HG02938 (cell line): ENCODE data around the gene PDSS1.
"Not testable (repeated sequence)": the region's sequence is repeated elsewhere in the genome, so short reads cannot be mapped to it uniquely, and the experiment has no call there.

ENCODE experiments used
- ATAC-seq: cut with Tn5 transposase; IDR thresholded peaks from one replicate; pipeline ENCODE4 v1.9.1; 2021; ENCODE audit warnings: mild to moderate bottlenecking, moderate library complexity; ENCODE audit not compliant: unreplicated experiment

The PDSS1 gene

DNA sequence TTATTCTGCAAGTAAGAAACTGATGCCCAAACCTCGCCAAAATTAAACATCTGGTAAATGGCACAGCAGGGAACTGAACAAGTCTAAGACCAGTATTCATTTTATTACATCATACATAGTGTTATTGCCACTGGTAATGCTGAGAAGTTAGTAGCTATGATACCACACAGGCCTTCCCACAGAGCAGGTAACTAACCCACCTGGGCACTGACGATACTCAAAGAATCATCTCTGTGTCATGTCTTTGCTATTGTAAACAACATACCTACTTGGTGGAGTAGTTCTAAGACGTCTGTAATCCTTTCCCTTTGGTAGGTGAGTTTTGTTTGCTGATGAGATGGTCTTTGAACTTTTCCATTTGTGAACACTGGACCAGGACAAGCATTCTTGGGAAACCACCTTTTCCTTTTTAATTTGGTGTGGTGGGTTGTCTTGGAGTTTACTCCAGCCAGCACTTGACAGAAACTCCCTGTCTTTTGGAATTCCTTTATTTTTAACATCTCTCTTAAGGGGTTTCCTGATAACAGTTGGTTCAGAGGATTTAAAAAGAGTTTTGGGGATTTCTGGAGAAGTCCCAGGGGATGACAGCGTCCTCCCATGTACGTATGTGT is 40.9 kb downstream of the PDSS1 start:
- ATAC-seq: no peak

GRCh38 chr10:26739071-26739631 is 41.6 kb downstream of the PDSS1 start:
- peak; percentile 30 for ATAC-seq

GRCh38 chr10:26741368-26741767 is 43.9 kb downstream of the PDSS1 start:
- no peak for ATAC-seq

DNA sequence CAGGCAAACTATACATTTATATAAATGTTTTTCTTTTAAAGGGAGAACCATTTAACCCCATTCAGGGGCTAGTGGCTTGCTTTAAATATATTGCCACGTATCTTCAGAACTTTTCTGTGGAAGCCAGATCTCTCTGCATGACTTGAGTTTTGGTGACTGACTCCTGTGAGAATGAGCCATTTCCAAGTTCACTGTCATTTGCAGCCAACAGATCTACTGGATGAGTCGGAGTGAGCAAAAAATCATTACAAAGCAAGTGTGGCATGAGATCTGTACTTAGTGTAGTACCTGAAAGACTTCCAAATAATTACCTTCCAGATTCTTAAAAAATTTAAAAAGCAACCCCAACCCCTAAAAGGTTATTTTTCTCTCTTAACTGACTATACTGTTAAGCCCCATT is 45.6 kb downstream of the PDSS1 start:
- no peak for ATAC-seq

DNA sequence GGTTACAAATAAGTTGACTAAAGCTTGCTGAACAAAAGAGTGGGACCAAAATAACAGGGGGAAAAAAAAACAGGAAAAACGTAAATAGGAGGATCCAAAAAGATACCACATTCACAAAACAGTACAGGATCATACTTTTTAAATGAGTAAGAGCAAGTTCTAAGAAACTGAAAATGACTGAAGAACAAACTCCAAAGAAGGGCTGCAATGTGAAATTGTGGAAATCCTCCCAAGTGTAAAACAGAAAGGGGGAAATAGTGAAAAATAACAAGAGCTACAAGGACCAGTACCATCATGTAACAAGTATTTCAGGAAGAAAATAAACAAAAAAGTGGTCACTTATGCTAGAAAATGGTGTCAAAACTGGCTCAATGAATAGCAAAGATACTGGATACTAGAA is 46.3 kb downstream of the PDSS1 start:
- no peak for ATAC-seq

DNA sequence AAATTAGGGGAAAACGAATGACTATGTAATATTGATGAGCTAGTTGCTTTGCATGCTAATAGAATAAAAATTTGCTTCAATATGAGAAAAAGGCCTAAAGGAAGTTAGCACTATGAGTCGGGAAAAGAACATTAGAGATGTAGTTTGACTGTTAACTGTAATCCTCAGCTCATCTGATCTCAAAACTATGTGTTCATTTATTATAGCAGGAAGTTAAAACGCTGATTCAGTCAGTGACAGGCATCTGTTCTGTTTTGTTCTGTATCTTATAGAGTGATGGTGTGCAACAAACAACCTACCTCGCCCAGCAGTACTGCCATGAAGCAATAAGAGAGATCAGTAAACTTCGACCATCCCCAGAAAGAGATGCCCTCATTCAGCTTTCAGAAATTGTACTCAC is 48.6 kb downstream of the PDSS1 start:
- ATAC-seq: no peak

DNA sequence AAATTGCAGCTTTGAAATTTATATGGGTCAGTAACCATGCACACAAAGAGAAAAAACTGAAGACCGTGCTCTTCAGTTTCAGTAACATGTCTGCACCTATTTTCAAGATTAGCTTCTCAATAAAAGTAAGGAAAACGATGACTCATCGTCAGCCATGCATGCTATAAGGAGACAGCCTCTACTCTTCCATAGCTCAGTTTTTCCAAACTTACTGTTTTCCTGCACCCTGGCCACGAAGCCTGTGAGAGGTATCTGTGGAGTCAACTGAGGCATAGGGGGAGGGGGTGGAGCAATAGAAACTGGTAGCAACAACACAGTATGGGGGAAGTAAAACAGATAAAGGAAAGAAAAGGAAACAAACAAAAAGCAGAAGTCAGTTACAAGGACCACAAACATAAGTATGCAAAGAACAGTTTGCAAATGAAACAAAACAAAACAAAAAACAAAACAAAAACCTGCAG is 58.0 kb downstream of the PDSS1 start:
- ATAC-seq: peak; percentile 97

DNA sequence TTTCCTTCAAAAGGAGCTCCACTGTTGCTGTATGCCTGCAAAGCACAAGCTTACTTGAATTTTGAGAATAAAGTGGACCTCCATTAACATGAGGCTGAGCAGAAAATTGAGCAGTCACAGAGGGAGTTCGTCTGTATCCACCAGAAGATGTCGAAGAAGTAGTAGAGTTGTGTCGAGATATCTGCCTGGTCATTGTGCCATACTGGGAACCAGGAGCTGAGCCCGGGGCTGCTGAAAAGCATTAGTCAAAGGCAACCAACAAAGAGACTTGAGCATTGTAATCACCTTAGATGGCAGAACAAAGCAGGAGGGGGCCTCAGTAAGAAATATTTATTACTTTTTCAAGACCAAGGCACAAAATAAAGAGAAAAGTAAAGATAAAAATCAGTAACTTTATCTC is 61.5 kb downstream of the PDSS1 start:
- no peak for ATAC-seq

DNA sequence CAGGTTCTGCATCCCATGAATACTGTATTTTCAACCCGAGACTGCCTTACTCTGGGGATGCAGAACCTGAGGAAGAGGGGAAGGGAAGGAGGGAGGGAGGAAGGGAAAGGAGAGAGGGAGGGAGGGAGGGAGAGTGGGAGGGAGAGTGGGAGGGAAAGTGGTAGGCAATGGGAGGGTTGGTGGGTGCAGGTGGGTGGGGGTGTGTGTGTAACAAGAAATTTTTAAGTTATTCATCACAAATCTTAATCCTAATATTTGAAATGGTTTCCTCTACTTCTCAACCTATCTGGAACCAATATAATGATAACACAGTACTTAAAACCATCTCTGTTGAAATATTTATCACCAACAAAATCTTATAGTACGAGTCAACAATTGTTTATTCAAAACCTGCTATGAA is 68.0 kb downstream of the PDSS1 start:
- ATAC-seq: no peak

GRCh38 chr10:26770069-26770468 is 72.6 kb downstream of the PDSS1 start:
- ATAC-seq: no peak

DNA sequence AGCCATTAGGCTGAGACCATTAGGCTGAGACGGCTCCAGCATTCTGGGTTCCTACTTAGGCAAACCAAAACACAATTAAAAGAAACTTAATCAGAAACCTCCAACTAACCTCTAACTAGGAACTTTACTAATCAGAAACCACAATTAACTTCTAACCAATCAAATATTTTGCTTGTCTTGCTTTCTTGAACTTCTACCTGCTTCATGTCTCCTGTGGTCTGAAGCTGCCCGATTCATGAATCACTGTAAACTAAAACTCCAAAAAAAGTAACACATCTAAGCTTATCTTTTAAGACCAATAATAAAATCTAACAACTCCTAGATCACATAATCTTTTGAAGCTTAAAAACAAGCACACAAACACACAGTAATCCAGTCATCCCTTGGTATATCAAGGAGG is 76.1 kb downstream of the PDSS1 start:
- no peak for ATAC-seq

DNA sequence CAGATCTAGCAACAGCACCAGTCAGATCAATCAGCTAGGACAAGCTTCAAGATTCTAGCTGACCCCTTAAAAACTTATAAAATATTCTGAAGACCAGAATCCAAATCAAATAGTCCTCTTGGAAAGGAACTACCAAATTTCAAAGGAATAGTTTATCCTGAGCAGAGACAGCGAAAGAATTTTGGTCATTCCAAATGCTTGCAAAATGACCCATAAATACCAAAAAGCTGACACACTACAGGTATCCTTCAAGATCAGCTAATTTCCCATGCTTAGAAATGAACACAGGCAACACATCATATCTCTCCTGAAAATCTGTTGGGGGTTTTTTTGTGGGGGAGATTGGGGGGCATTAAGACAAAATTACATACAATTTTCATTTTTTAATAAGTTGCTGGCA is 78.8 kb downstream of the PDSS1 start:
- no peak for ATAC-seq

- no peak for ATAC-seq
Observed at GRCh38 chr10:26777686-26778085, 80.2 kb downstream of the PDSS1 start.

DNA sequence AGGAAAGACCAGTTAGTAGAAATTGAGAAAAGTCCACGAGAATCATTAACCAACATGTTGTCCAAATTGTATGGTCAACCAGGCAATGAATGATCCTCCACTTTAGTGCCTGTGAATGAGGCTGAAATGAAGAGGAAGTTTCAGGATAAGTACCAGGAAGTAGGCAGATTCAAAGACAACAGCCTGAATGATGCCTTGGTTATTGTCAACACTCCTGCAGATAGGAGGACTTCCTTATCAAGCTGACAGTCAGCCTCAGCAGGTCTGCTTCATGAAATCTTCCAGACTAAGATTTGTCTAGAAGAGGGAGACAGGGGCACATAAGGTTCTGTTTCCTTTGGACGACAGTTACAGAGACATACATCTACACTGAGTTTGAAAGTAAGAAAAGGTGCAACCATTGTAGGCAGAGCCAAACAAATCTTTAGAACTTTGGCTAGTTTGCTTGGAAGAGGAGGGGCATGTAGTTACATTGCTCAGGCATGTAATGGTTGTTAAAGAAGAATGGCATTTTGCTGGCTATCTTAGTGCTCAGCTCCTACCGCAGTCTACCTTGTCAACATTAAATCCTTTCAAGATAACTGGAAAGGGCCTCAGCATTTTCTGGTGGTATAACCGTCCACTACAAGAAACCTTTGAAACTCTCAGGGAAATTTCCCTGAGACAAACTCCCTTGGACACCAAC is 81.8 kb downstream of the PDSS1 start:
- no peak for ATAC-seq

GRCh38 chr10:26780106-26780792 is 82.7 kb downstream of the PDSS1 start:
- ATAC-seq: peak; percentile 42

GRCh38 chr10:26780793-26781601 is 83.5 kb downstream of the PDSS1 start:
- ATAC-seq: no peak

DNA sequence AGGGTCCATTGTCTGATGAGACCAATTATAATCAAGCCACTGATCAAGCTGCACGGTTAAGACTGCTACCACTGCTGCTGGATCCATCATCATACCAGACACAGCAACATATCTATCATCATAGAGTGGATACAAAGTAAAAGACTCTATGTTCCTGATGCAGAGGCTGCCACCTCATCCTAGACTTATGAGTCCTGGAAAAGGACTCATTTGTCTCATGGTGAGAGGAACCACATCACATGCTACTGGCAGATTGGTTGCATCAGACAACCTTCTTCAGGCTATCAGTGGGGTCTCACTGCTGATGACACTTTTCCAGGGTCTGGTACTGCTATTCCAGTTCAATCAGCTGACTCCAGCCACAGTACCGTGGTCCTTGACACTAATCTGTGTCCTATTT is 84.3 kb downstream of the PDSS1 start:
- ATAC-seq: no peak

DNA sequence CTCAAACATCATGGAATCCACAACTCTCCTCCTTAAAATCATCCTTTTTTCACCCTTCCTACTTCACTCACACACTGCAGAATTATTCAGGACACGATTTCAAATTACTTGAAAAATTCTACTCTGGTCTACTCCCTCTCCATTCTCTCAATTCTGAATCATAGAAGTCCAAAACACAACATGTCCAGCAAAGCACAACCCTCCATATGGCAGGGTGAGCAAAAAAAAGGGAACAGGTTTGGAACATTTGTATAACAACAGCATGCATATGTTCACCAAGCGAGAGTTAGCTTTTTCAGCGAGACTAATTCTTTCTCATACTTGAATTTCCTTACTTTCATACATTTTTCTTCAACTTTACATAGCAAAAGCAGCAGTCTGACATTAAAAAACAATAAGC is 89.9 kb downstream of the PDSS1 start:
- ATAC-seq: no peak

- ATAC-seq: not testable (repeated sequence)
Observed at GRCh38 chr10:26789779-26790178, 92.3 kb downstream of the PDSS1 start.

GRCh38 chr10:26790221-26790995 is 92.9 kb downstream of the PDSS1 start:
- ATAC-seq: no peak
